HepG2 (cell line): Measurements from ENCODE around the gene PRM2. TPM values are rescaled to one million over a fixed set of nuclear protein-coding genes. Genes with fewer than 3 reads are reported as not detected.

Source experiments
- ADNP ChIP-seq: sonication (generic); formaldehyde crosslinking; IDR thresholded peaks from 2 replicates; pipeline ENCODE4 v1.4.0; 2020; ENCODE audit warnings: missing genetic modification reagents
- EZH2 ChIP-seq: conservative IDR thresholded peaks from 2 replicates; pipeline ENCODE4 v1.6.1; 2012; ENCODE audit warnings: mild to moderate bottlenecking, low read depth, low read length, moderate library complexity
- KDM1A ChIP-seq: IDR thresholded peaks from 2 replicates; pipeline ENCODE4 v1.6.1; 2016; ENCODE audit warnings: missing compliant biosample characterization
- KDM5B ChIP-seq: sonication (generic); formaldehyde crosslinking; IDR thresholded peaks from 2 replicates; pipeline ENCODE4 v1.4.0; 2020; ENCODE audit warnings: missing genetic modification reagents, mild to moderate bottlenecking, borderline replicate concordance
- KLF13 ChIP-seq: sonication (generic); formaldehyde crosslinking; IDR thresholded peaks from 2 replicates; pipeline ENCODE4 v1.4.0; 2020; ENCODE audit warnings: mild to moderate bottlenecking, missing genetic modification reagents
- KLF16 ChIP-seq, 2 experiments: sonication (generic) in 1 of 2; formaldehyde crosslinking in 1 of 2; IDR thresholded peaks; 2 replicates each; pipeline versions ENCODE4 v1.6.1 to v1.8.0; 2016 to 2023; ENCODE audit warnings: missing genetic modification reagents in 2 of 2, missing compliant biosample characterization in 1 of 2
- KLF6 ChIP-seq: IDR thresholded peaks from 2 replicates; pipeline ENCODE4 v1.8.0; 2016; ENCODE audit warnings: missing biosample characterization, missing genetic modification reagents
- MLLT10 ChIP-seq: sonication (generic); formaldehyde crosslinking; IDR thresholded peaks from 2 replicates; pipeline ENCODE4 v1.4.0; 2020; ENCODE audit warnings: missing genetic modification reagents
- MZF1 ChIP-seq: sonication (generic); formaldehyde crosslinking; IDR thresholded peaks from 2 replicates; pipeline ENCODE4 v1.8.1; 2023; ENCODE audit warnings: mild to moderate bottlenecking, missing genetic modification reagents, borderline replicate concordance
- PAX8 ChIP-seq: sonication (generic); formaldehyde crosslinking; IDR thresholded peaks from 2 replicates; pipeline ENCODE4 v1.8.0; 2022; ENCODE audit warnings: mild to moderate bottlenecking, missing genetic modification reagents, borderline replicate concordance
- RFX1 ChIP-seq: fragments of 450-650 bp; IDR thresholded peaks from 2 replicates; pipeline ENCODE4 v1.6.1; 2017
- SNAPC2 ChIP-seq: sonication (generic); formaldehyde crosslinking; IDR thresholded peaks from 2 replicates; pipeline ENCODE4 v1.8.1; 2022; ENCODE audit warnings: mild to moderate bottlenecking, missing genetic modification reagents
- TCF7L2 ChIP-seq: IDR thresholded peaks from 2 replicates; pipeline ENCODE4 v1.6.1; 2011; ENCODE audit warnings: mild to moderate bottlenecking, low read depth, low read length, moderate library complexity
- ZNF136 ChIP-seq: sonication (generic); formaldehyde crosslinking; IDR thresholded peaks from 2 replicates; pipeline ENCODE4 v1.8.1; 2022; ENCODE audit warnings: low read depth, mild to moderate bottlenecking, moderate library complexity, missing genetic modification reagents
- ZNF317 ChIP-seq: sonication (generic); formaldehyde crosslinking; IDR thresholded peaks from 2 replicates; pipeline ENCODE4 v1.5.0; 2020; ENCODE audit warnings: mild to moderate bottlenecking, missing genetic modification reagents
- ZNF44 ChIP-seq: sonication (generic); formaldehyde crosslinking; IDR thresholded peaks from 2 replicates; pipeline ENCODE4 v1.5.1; 2020; ENCODE audit warnings: mild to moderate bottlenecking, missing genetic modification reagents
- ZSCAN22 ChIP-seq: sonication (generic); formaldehyde crosslinking; IDR thresholded peaks from 2 replicates; pipeline ENCODE4 v1.4.0; 2020; ENCODE audit warnings: mild to moderate bottlenecking, missing genetic modification reagents
- ZSCAN29 ChIP-seq: sonication (generic); formaldehyde crosslinking; conservative IDR thresholded peaks from 2 replicates; pipeline ENCODE4 v1.4.0; 2020; ENCODE audit warnings: mild to moderate bottlenecking, missing genetic modification reagents
- polyA plus RNA-seq, 8 experiments: library from polyadenylated mRNA; depleted of rRNA in 3 of 8; stranded (reverse) in 7 of 8; unstranded in 1 of 8; fragments of >200 nt; fragmentation: Illumina TruSeq in 4 of 8; extraction: Trizol in 4 of 8; gene quantifications; 2 replicates each; pipeline versions ENCODE4 v1.2.1 to v1.2.3, GENCODE V29; 2011 to 2016; ENCODE audit warnings: low read depth in 4 of 8, missing spikeins in 1 of 8, mixed read lengths in 1 of 8; ENCODE audit not compliant: insufficient read depth in 1 of 8
- total RNA-seq, 5 experiments: library from RNA; depleted of rRNA; stranded (reverse); fragments of >200 nt; fragmentation: Illumina TruSeq; extraction: Trizol; gene quantifications; 2 replicates each; pipeline ENCODE4 v1.2.3, GENCODE V29; 2016; ENCODE audit warnings: low read depth in 1 of 5
- TF ChIP-seq, protein P1 (sequence below), 2 experiments: fragments of 450-650 bp in 1 of 2; sonication (generic) in 1 of 2; formaldehyde crosslinking in 1 of 2; IDR thresholded peaks; 2 replicates each; pipeline versions ENCODE4 v1.6.1 to v1.8.0; 2016 to 2022; ENCODE audit warnings: antibody characterized with exemption in 1 of 2, mild to moderate bottlenecking in 1 of 2, missing genetic modification reagents in 1 of 2
- TF ChIP-seq, protein P2 (sequence below): sonication (generic); formaldehyde crosslinking; IDR thresholded peaks from 2 replicates; pipeline ENCODE4 v1.5.0; 2020; ENCODE audit warnings: missing genetic modification reagents, mild to moderate bottlenecking, borderline replicate concordance
- TF ChIP-seq, protein P3 (sequence below): sonication (generic); formaldehyde crosslinking; IDR thresholded peaks from 2 replicates; pipeline ENCODE4 v1.5.0; 2020; ENCODE audit warnings: mild to moderate bottlenecking, low read depth, missing genetic modification reagents, borderline replicate concordance

PRM2 gene
- total and polyA plus RNA-seq, 2 of the 13 experiments (the other 11 are each of a cell fraction or from before 2014, with no cell fraction given): 0.54 TPM; not detected in 1

DNA sequence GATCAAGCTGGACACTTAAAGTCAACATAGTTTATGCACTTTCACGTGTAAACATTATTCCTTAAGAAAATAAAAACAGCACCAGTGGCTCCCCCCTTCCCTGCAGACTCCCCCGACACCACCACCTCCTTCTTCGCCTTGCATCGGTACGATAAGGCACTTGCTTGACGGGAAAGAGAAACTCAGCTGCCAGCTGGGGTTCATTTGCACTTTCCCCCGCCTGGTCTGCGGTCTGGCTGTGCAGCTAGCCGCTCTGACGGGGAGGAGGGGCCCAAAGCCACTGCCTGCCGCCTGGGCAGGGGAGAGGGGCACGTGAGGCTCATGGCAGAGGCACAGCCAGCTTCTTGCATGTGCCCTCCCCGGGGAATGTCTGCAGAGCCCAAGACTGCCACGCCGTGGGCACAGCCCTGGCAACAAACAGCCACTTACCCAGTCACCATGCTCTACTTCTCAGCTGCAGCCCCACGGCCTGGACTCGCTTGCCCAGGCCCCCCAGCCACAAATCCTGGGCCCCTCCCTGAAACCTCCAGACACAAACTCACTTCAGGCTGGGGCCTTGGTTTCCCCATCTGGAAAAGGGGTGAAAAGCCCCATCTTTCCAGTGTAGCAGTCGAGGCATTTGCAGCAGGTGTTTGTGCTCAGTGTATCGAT lies 21.3 kb upstream of the PRM2 start (continued):
- TF ChIP-seq, protein P1, sequence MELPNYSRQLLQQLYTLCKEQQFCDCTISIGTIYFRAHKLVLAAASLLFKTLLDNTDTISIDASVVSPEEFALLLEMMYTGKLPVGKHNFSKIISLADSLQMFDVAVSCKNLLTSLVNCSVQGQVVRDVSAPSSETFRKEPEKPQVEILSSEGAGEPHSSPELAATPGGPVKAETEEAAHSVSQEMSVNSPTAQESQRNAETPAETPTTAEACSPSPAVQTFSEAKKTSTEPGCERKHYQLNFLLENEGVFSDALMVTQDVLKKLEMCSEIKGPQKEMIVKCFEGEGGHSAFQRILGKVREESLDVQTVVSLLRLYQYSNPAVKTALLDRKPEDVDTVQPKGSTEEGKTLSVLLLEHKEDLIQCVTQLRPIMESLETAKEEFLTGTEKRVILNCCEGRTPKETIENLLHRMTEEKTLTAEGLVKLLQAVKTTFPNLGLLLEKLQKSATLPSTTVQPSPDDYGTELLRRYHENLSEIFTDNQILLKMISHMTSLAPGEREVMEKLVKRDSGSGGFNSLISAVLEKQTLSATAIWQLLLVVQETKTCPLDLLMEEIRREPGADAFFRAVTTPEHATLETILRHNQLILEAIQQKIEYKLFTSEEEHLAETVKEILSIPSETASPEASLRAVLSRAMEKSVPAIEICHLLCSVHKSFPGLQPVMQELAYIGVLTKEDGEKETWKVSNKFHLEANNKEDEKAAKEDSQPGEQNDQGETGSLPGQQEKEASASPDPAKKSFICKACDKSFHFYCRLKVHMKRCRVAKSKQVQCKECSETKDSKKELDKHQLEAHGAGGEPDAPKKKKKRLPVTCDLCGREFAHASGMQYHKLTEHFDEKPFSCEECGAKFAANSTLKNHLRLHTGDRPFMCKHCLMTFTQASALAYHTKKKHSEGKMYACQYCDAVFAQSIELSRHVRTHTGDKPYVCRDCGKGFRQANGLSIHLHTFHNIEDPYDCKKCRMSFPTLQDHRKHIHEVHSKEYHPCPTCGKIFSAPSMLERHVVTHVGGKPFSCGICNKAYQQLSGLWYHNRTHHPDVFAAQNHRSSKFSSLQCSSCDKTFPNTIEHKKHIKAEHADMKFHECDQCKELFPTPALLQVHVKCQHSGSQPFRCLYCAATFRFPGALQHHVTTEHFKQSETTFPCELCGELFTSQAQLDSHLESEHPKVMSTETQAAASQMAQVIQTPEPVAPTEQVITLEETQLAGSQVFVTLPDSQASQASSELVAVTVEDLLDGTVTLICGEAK (IDR thresholded peaks at IDR 0.05): no peak
- TF ChIP-seq, protein P1 (CRISPR knock-in tag; IDR thresholded peaks at IDR 0.05): 0 out of 2 replicates have a peak, but pooled peaks have one; percentile 29
- TF ChIP-seq KDM5B (CRISPR knock-in tag): peak; percentile 86; the same call in 1 of the 2 replicates
- no peak for TF ChIP-seq MLLT10 (CRISPR knock-in tag)
- TF ChIP-seq ZSCAN29 (CRISPR knock-in tag): no peak
- peak; percentile 88; the same call in 1 of the 2 replicates for TF ChIP-seq KLF13 (CRISPR knock-in tag)
- TF ChIP-seq KDM1A (CRISPR knock-in tag): no peak
- 0 out of 2 replicates have a peak, but pooled peaks have one; percentile 61 for TF ChIP-seq MZF1 (CRISPR knock-in tag)
- no peak for TF ChIP-seq PAX8 (CRISPR knock-in tag)
- peak; percentile 45; the same call in 1 of the 2 replicates for TF ChIP-seq ZNF136 (CRISPR knock-in tag)
- TF ChIP-seq, protein P2, sequence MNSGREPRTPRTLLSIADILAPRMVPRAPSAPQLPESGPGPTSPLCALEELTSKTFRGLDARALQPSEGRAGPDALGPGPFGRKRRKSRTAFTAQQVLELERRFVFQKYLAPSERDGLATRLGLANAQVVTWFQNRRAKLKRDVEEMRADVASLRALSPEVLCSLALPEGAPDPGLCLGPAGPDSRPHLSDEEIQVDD (CRISPR knock-in tag): peak; percentile 80; the same call in 1 of the 2 replicates
- TF ChIP-seq ZNF44 (CRISPR knock-in tag): no peak; the same call in 1 of the 2 replicates
- TF ChIP-seq RFX1: no peak
- TF ChIP-seq KLF16 (CRISPR knock-in tag; IDR thresholded peaks at IDR 0.05): no peak; a peak in 1 of 4 replicates
- TF ChIP-seq ZNF317: no peak; the same call in 1 of the 2 replicates
- TF ChIP-seq TCF7L2: no peak
- TF ChIP-seq KLF6: no peak; the same call in 1 of the 2 replicates
- no peak for TF ChIP-seq SNAPC2 (CRISPR knock-in tag)
- TF ChIP-seq ADNP (CRISPR knock-in tag): no peak
- no peak for TF ChIP-seq EZH2
- no peak; the same call in 1 of the 2 replicates for TF ChIP-seq ZSCAN22 (CRISPR knock-in tag)
- TF ChIP-seq, protein P3, sequence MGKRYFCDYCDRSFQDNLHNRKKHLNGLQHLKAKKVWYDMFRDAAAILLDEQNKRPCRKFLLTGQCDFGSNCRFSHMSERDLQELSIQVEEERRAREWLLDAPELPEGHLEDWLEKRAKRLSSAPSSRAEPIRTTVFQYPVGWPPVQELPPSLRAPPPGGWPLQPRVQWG (CRISPR knock-in tag): no peak
